Measurements from ENCODE around the gene ALKBH8.
"Not testable (repeated sequence)": the region's sequence is repeated elsewhere in the genome, so short reads cannot be mapped to it uniquely, and the experiment has no call there.

The ALKBH8 gene

GRCh38 chr11:107590460-107591377 lies 25.2 kb upstream of the ALKBH8 start, which contains the start of gene ELMOD1:
Gene ELMOD1 (plus strand): TSS chr11:107591147. CDS start chr11:107618190, 27,043 bp downstream.
- peak; percentile 27; the same call in 1 of the 2 replicates for TF ChIP-seq CTCF (conservative IDR thresholded peaks at IDR 0.05; ENCODE audit: low read length)
- H3K4me3 ChIP-seq (ENCODE audit: low read length), result peak within 1 kb of the TSS; percentile 79
- DNase-seq (ENCODE audit: low read depth), result peak; percentile 40

- no peak overlapping the region for H3K4me3 ChIP-seq (ENCODE audit: low read length)
- no peak for TF ChIP-seq CTCF (conservative IDR thresholded peaks at IDR 0.05; ENCODE audit: low read length)
- peak; percentile 72 for DNase-seq (ENCODE audit: low read depth)
These were observed 21.9 kb upstream of the ALKBH8 start for GRCh38 chr11:107587306-107587979.

- no peak for TF ChIP-seq CTCF (conservative IDR thresholded peaks at IDR 0.05; ENCODE audit: low read length)
- H3K4me3 ChIP-seq (ENCODE audit: low read length), result no peak overlapping the region
- DNase-seq (ENCODE audit: low read depth), result peak; percentile 27
These were observed 18.2 kb upstream of the ALKBH8 start for GRCh38 chr11:107583629-107584195.

- no peak for TF ChIP-seq CTCF (conservative IDR thresholded peaks at IDR 0.05; ENCODE audit: low read length)
- no peak overlapping the region for H3K4me3 ChIP-seq (ENCODE audit: low read length)
- no peak for DNase-seq (ENCODE audit: low read depth)
These were observed 15.6 kb upstream of the ALKBH8 start for GRCh38 chr11:107581147-107581546.

GRCh38 chr11:107579169-107579568 lies 13.6 kb upstream of the ALKBH8 start:
- DNase-seq (ENCODE audit: low read depth); H3K4me3 ChIP-seq (ENCODE audit: low read length): not testable (repeated sequence)

GRCh38 chr11:107577346-107577711 lies 11.8 kb upstream of the ALKBH8 start:
- no peak for TF ChIP-seq CTCF (conservative IDR thresholded peaks at IDR 0.05; ENCODE audit: low read length)
- no peak for DNase-seq (ENCODE audit: low read depth)
- no peak overlapping the region for H3K4me3 ChIP-seq (ENCODE audit: low read length)

GRCh38 chr11:107576497-107577345 lies 11.2 kb upstream of the ALKBH8 start:
- TF ChIP-seq CTCF (conservative IDR thresholded peaks at IDR 0.05; ENCODE audit: low read length), result peak; percentile 86
- not testable (repeated sequence) for H3K4me3 ChIP-seq (ENCODE audit: low read length)
- peak; percentile 56 for DNase-seq (ENCODE audit: low read depth)

Data from AG10803 (cell line).